DMS153 (cell line): ENCODE results near the gene COA8.
"Not testable (repeated sequence)": the region's sequence is repeated elsewhere in the genome, so short reads cannot be mapped to it uniquely, and the experiment has no call there.

ENCODE experiments used
- DNase-seq: peaks from one replicate; lab custom pipeline; 2025; lab: John Stamatoyannopoulos, UW

COA8 gene

GRCh38 chr14:103525430-103526246, 37.1 kb upstream of the COA8 start:
- DNase-seq: not testable (repeated sequence)

GRCh38 chr14:103526247-103526913, 36.4 kb upstream of the COA8 start:
- DNase-seq: no peak

GRCh38 chr14:103526914-103527248, 35.9 kb upstream of the COA8 start:
- DNase-seq: no peak

- DNase-seq: no peak
Measured at GRCh38 chr14:103527408-103528145, 35.2 kb upstream of the COA8 start.

GRCh38 chr14:103528146-103528586, 34.6 kb upstream of the COA8 start:
- no peak for DNase-seq

- DNase-seq: peak; percentile 52
Measured at GRCh38 chr14:103528587-103529382, 34.0 kb upstream of the COA8 start, which contains the start of gene TRMT61A. TSS of gene TRMT61A (plus strand) at chr14:103529196. CDS start at chr14:103529979, 783 bp downstream.

- DNase-seq: no peak
Measured at GRCh38 chr14:103529383-103530365, 33.1 kb upstream of the COA8 start.

GRCh38 chr14:103530390-103530789, 32.4 kb upstream of the COA8 start:
- no peak for DNase-seq

GRCh38 chr14:103530831-103531230, 31.9 kb upstream of the COA8 start:
- no peak for DNase-seq

GRCh38 chr14:103531421-103532215, 31.1 kb upstream of the COA8 start:
- no peak for DNase-seq

GRCh38 chr14:103532216-103533136, 30.3 kb upstream of the COA8 start:
- DNase-seq: no peak

GRCh38 chr14:103533137-103533998, 29.4 kb upstream of the COA8 start:
- no peak for DNase-seq

GRCh38 chr14:103533999-103534575, 28.7 kb upstream of the COA8 start:
- DNase-seq: no peak

- DNase-seq: no peak
Measured at GRCh38 chr14:103534576-103535061, 28.1 kb upstream of the COA8 start.

- DNase-seq: no peak
Measured at GRCh38 chr14:103535081-103535890, 27.5 kb upstream of the COA8 start.

GRCh38 chr14:103535891-103536565, 26.7 kb upstream of the COA8 start:
- DNase-seq: no peak
